PFSK-1 (cell line): Measurements from ENCODE around the gene DPYD.

Experiments
- FOXP2 ChIP-seq: optimal IDR thresholded peaks from 2 replicates; pipeline ENCODE3; 2011; ENCODE audit warnings: borderline replicate concordance, control low read depth, inconsistent platforms; ENCODE audit not compliant: insufficient read depth; ENCODE audit errors: extremely low read length, extremely low read depth
- POLR2AphosphoS5 ChIP-seq: IDR thresholded peaks from 2 replicates; pipeline ENCODE4 v1.6.1; 2012; ENCODE audit warnings: low read depth, mild to moderate bottlenecking, control low read depth, low read length, moderate library complexity
- SIN3A ChIP-seq: IDR thresholded peaks from 2 replicates; pipeline ENCODE4 v1.6.1; 2012; ENCODE audit warnings: mild to moderate bottlenecking, low read length, moderate library complexity, borderline replicate concordance; ENCODE audit not compliant: insufficient read depth
- TAF1 ChIP-seq: IDR thresholded peaks from 2 replicates; pipeline ENCODE4 v1.6.1; 2012; ENCODE audit warnings: low read length, control low read depth, borderline replicate concordance; ENCODE audit not compliant: insufficient read depth
- TF ChIP-seq, protein P1 (sequence below), 2 experiments: IDR thresholded peaks; 2 replicates each; pipeline versions ENCODE4 v1.6.1 to v1.8.0; 2011 to 2012; ENCODE audit warnings: low read depth in 2 of 2, low read length in 2 of 2, control low read depth in 1 of 2, inconsistent platforms in 1 of 2, mild to moderate bottlenecking in 1 of 2, moderate library complexity in 1 of 2; ENCODE audit not compliant: insufficient read depth in 1 of 2

Gene DPYD

DNA sequence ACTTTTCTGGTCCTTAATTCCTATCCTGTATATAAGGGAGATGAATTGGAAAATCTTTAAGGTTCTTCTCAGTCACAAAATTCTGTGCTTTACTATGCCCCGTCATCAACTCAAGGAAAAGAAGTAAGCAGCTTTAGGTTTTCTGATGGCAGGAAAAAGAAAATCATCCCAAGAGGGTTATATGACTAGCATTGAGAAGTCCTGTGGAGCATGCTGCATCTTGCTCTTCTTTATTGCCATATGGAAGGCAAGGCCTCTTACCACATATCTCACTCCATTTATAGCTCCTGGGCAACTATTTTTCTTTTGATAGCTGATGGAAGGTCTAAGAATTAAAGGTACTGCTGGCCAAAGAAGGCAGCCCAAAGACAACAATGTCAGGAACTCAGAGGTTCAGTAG, 552.5 kb downstream of the DPYD start:
- no peak for TF ChIP-seq POLR2AphosphoS5
- no peak for TF ChIP-seq TAF1
- TF ChIP-seq SIN3A: no peak
- TF ChIP-seq, protein P1, sequence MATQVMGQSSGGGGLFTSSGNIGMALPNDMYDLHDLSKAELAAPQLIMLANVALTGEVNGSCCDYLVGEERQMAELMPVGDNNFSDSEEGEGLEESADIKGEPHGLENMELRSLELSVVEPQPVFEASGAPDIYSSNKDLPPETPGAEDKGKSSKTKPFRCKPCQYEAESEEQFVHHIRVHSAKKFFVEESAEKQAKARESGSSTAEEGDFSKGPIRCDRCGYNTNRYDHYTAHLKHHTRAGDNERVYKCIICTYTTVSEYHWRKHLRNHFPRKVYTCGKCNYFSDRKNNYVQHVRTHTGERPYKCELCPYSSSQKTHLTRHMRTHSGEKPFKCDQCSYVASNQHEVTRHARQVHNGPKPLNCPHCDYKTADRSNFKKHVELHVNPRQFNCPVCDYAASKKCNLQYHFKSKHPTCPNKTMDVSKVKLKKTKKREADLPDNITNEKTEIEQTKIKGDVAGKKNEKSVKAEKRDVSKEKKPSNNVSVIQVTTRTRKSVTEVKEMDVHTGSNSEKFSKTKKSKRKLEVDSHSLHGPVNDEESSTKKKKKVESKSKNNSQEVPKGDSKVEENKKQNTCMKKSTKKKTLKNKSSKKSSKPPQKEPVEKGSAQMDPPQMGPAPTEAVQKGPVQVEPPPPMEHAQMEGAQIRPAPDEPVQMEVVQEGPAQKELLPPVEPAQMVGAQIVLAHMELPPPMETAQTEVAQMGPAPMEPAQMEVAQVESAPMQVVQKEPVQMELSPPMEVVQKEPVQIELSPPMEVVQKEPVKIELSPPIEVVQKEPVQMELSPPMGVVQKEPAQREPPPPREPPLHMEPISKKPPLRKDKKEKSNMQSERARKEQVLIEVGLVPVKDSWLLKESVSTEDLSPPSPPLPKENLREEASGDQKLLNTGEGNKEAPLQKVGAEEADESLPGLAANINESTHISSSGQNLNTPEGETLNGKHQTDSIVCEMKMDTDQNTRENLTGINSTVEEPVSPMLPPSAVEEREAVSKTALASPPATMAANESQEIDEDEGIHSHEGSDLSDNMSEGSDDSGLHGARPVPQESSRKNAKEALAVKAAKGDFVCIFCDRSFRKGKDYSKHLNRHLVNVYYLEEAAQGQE (IDR thresholded peaks at IDR 0.05; ENCODE audit: insufficient read depth in 1 of 2, low read depth in 2 of 2, low read length in 2 of 2): no peak
- no peak for TF ChIP-seq FOXP2

DNA sequence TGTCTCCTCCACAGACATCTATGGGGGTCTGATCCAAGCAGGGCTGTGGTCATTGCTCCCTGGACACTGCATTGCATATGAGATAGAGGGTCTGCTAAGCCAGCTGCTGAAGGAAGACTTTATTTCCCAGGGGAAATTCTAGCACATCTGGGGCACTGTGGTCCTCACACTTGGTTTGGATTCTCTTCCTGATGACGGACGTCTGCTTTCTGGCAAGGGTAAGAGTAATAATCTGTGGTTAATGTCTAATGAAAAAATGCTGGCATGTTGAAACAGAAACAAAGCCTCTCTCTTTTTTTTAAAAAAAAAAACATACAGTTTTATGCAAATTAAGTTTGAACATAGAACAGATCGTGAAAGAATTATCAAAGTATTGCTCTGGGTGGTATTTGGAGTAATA, 553.9 kb downstream of the DPYD start:
- TF ChIP-seq FOXP2 (no peak), POLR2AphosphoS5 (no peak), TAF1 (no peak), SIN3A (no peak)
- TF ChIP-seq, protein P1 (IDR thresholded peaks at IDR 0.05; ENCODE audit: insufficient read depth in 1 of 2, low read depth in 2 of 2, low read length in 2 of 2): no peak

GRCh38 chr1:97365026-97365425, 555.8 kb downstream of the DPYD start:
- TF ChIP-seq FOXP2 (no peak), POLR2AphosphoS5 (no peak), TAF1 (no peak), SIN3A (no peak)
- TF ChIP-seq, protein P1 (IDR thresholded peaks at IDR 0.05; ENCODE audit: insufficient read depth in 1 of 2, low read depth in 2 of 2, low read length in 2 of 2): no peak

DNA sequence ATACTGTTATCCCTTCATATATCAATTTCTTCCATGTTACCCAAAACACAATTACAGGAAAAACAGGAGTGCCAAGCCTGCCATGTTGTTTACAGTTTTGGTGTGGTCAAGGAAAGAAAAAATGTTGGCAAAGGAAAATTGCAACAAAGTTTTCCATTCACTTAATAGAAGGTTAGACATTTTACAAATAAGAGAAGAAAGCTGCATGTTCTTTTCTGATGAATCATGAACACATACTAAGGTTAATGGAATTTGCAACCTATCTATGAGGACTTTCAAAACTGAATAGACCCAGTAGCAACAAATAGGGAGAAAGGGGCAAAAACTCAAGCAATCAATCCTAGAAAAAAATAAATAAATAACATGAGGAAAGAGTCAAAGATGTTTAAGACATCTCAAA, 556.7 kb downstream of the DPYD start:
- TF ChIP-seq SIN3A (no peak), TAF1 (no peak), POLR2AphosphoS5 (no peak), FOXP2 (no peak)
- TF ChIP-seq, protein P1 (IDR thresholded peaks at IDR 0.05; ENCODE audit: insufficient read depth in 1 of 2, low read depth in 2 of 2, low read length in 2 of 2): no peak

- TF ChIP-seq, protein P1 (IDR thresholded peaks at IDR 0.05; ENCODE audit: insufficient read depth in 1 of 2, low read depth in 2 of 2, low read length in 2 of 2): no peak
- TF ChIP-seq POLR2AphosphoS5: no peak
- no peak for TF ChIP-seq SIN3A
- TF ChIP-seq TAF1: no peak
- no peak for TF ChIP-seq FOXP2
These were observed 564.5 kb downstream of the DPYD start for GRCh38 chr1:97356309-97356708.
